SU-DHL-6 (cell line): ENCODE results near the gene HS3ST3A1.

ENCODE experiments used
- H2AFZ ChIP-seq: fragments of 200-600 bp; sonication (generic); 2 replicates; pipeline ENCODE4 v1.6.1; 2014; ENCODE audit warnings: low read depth, mild to moderate bottlenecking, moderate library complexity, mixed read lengths, antibody characterized with exemption, low read length; ENCODE audit not compliant: severe bottlenecking
- H3F3A ChIP-seq: fragments of 200-600 bp; shearing (Covaris generic); 2 replicates; pipeline ENCODE4 v1.6.0; 2016; ENCODE audit warnings: antibody characterized with exemption, mild to moderate bottlenecking; ENCODE audit not compliant: insufficient read depth
- H3K27ac ChIP-seq: fragments of 200-600 bp; sonication (generic); 2 replicates; pipeline ENCODE4 v1.5.1; 2016; ENCODE audit warnings: low read depth, mild to moderate bottlenecking, low read length, moderate library complexity, mixed read lengths
- H3K27me3 ChIP-seq: fragments of 200-600 bp; sonication (generic), shearing (Covaris generic); 2 replicates; pipeline ENCODE4 v1.6.0; 2014; ENCODE audit warnings: mild to moderate bottlenecking, low read length
- H3K36me3 ChIP-seq: fragments of 200-600 bp; sonication (generic); 2 replicates; pipeline ENCODE4 v1.6.1; 2014; ENCODE audit warnings: mild to moderate bottlenecking, low read length, mixed read lengths
- H3K4me2 ChIP-seq: fragments of 300-600, 200-600 bp; shearing (Covaris generic), sonication (generic); 2 replicates; pipeline ENCODE4 v1.6.0; 2014; ENCODE audit warnings: low read length, low read depth, mild to moderate bottlenecking; ENCODE audit not compliant: poor library complexity, severe bottlenecking
- H3K4me3 ChIP-seq: fragments of 200-600 bp; sonication (generic); 2 replicates; pipeline ENCODE4 v1.5.1; 2014; ENCODE audit warnings: antibody characterized with exemption, low read length, mild to moderate bottlenecking, mixed read lengths; ENCODE audit not compliant: insufficient read depth, poor library complexity, severe bottlenecking
- H3K79me2 ChIP-seq: fragments of 200-600 bp; sonication (generic); 2 replicates; pipeline ENCODE4 v1.6.1; 2014; ENCODE audit warnings: mild to moderate bottlenecking, low read length, moderate library complexity; ENCODE audit not compliant: insufficient read depth
- H3K9ac ChIP-seq: fragments of 200-600 bp; sonication (generic); 2 replicates; pipeline ENCODE4 v1.7.0; 2014; ENCODE audit warnings: mild to moderate bottlenecking, low read length
- H3K9me2 ChIP-seq: fragments of 200-600 bp; sonication (generic); replicated peaks from 2 replicates; pipeline ENCODE4 v1.6.1; 2014; ENCODE audit warnings: low read length; ENCODE audit not compliant: insufficient read depth
- H3K9me3 ChIP-seq: fragments of 200-600 bp; sonication (generic); 2 replicates; pipeline ENCODE4 v1.6.1; 2014; ENCODE audit warnings: low read length, mixed read lengths; ENCODE audit not compliant: insufficient read depth
- H4K20me1 ChIP-seq: fragments of 200-600 bp; sonication (generic); 2 replicates; pipeline ENCODE4 v1.6.1; 2014; ENCODE audit warnings: low read depth, mild to moderate bottlenecking, antibody characterized with exemption, low read length, moderate library complexity, mixed read lengths
- CTCF ChIP-seq: fragments of 200-600 bp; sonication (generic); IDR thresholded peaks from one replicate; pipeline ENCODE4 v1.5.1; 2017; ENCODE audit warnings: antibody characterized with exemption, mild to moderate bottlenecking, low read length, moderate library complexity; ENCODE audit not compliant: insufficient read depth, poor library complexity, severe bottlenecking
- EZH2phosphoT487 ChIP-seq: fragments of 200-600 bp; sonication (generic), shearing (Covaris generic); conservative IDR thresholded peaks from 2 replicates; pipeline ENCODE4 v1.6.1; 2018; ENCODE audit warnings: mild to moderate bottlenecking, antibody characterized with exemption, low read length, moderate library complexity, mixed read lengths

Gene HS3ST3A1

GRCh38 chr17:13572581-13572980, 29.1 kb downstream of the HS3ST3A1 start:
- no peak overlapping the region for H2AFZ ChIP-seq
- H3K4me2 ChIP-seq: no peak overlapping the region
- H3K9me3 ChIP-seq: no peaks in the 10 kb centered on the region
- TF ChIP-seq CTCF: no peak
- TF ChIP-seq EZH2phosphoT487: no peak
- H3K36me3 ChIP-seq: no peaks in the 10 kb centered on the region
- no peaks in the 10 kb centered on the region for H3F3A ChIP-seq
- H3K9ac ChIP-seq: no peak overlapping the region
- no peak overlapping the region for H3K27ac ChIP-seq
- H3K79me2 ChIP-seq: no peaks in the 10 kb centered on the region
- H3K27me3 ChIP-seq: no peaks in the 10 kb centered on the region
- H3K4me3 ChIP-seq: no peak overlapping the region
- H4K20me1 ChIP-seq: no peaks in the 10 kb centered on the region
- no peaks in the 10 kb centered on the region for H3K9me2 ChIP-seq

- no peak overlapping the region for H3K27ac ChIP-seq
- no peak overlapping the region for H3K4me2 ChIP-seq
- no peaks in the 10 kb centered on the region for H3K79me2 ChIP-seq
- no peaks in the 10 kb centered on the region for H3K36me3 ChIP-seq
- no peak for TF ChIP-seq EZH2phosphoT487
- TF ChIP-seq CTCF: no peak
- H3K9ac ChIP-seq: no peak overlapping the region
- H2AFZ ChIP-seq: no peak overlapping the region
- H3F3A ChIP-seq: no peaks in the 10 kb centered on the region
- H3K9me2 ChIP-seq: no peaks in the 10 kb centered on the region
- no peaks in the 10 kb centered on the region; the same call in 1 of the 2 replicates for H3K27me3 ChIP-seq
- 0 out of 2 replicates have a peak, but pooled peaks cover 5% of the 10 kb centered on the region for H3K9me3 ChIP-seq
- H3K4me3 ChIP-seq: no peak overlapping the region
- no peaks in the 10 kb centered on the region for H4K20me1 ChIP-seq
Measured at GRCh38 chr17:13569398-13570123, 32.2 kb downstream of the HS3ST3A1 start.

GRCh38 chr17:13568582-13569397, 32.9 kb downstream of the HS3ST3A1 start:
- Histone ChIP-seq H3K9ac (no peak overlapping the region), H3F3A (no peaks in the 10 kb centered on the region), H2AFZ (no peak overlapping the region), H3K4me2 (no peak overlapping the region), H3K4me3 (no peak overlapping the region), H3K36me3 (no peaks in the 10 kb centered on the region), H3K9me3 (0 out of 2 replicates have a peak, but pooled peaks cover 5% of the 10 kb centered on the region), H3K9me2 (no peaks in the 10 kb centered on the region), H3K27me3 (no peaks in the 10 kb centered on the region; the same call in 1 of the 2 replicates), H4K20me1 (no peaks in the 10 kb centered on the region), H3K79me2 (no peaks in the 10 kb centered on the region), H3K27ac (no peak overlapping the region)
- TF ChIP-seq CTCF (no peak), EZH2phosphoT487 (no peak)
